LNCAP (cell line): ENCODE measurements around the gene DCDC2B.

Experiments
- CTCF ChIP-seq: fragments of 450-650 bp; IDR thresholded peaks from 2 replicates; pipeline ENCODE4 v1.5.1; 2017; ENCODE audit warnings: mild to moderate bottlenecking

DCDC2B gene

DNA sequence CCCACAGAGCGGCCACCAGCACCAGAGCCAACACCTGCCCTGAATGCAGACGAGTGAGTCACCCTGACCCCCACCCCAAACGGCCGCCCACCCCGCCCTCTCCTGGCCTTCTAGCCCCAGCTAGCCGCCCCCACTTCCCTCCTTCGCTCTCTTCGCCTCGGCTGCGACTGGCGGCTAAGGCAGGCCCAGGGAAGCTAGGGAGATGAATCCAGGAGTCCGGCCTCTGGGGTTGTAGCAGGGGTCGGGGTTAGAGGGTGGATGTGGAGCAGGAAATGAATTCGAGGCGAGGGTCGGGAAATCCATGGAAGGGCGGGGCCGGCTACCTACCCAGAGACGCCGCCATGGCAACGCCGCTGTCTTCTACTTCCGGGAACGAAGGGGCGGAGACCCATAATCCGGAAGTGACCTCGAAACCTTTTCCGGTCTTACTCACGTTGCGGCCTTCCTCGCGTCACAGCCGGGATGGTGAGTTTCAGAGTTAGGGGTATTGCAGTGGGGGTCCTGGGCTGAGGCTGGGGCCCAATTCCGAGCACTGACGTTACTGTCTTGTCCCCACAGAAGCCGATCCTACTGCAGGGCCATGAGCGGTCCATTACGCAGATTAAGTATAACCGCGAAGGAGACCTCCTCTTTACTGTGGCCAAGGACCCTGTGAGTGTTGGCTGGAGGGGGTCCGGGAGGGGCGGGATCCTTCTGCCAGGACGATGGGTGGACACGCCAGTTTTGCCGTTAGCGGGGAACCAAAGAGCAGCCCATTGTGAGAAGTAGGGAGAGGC, 13.3 kb downstream of the DCDC2B start, which contains the start of the genes EIF3I and TMEM234:
Gene EIF3I, plus strand, starts transcription at position 428 of the 776 bp plus-strand sequence. Its CDS starts 35 bp downstream, at position 463.
Gene TMEM234, minus strand, starts transcription at position 374 of the 776 bp plus-strand sequence. Its CDS starts 31 bp downstream, at position 343.
- TF ChIP-seq CTCF, result no peak

DNA sequence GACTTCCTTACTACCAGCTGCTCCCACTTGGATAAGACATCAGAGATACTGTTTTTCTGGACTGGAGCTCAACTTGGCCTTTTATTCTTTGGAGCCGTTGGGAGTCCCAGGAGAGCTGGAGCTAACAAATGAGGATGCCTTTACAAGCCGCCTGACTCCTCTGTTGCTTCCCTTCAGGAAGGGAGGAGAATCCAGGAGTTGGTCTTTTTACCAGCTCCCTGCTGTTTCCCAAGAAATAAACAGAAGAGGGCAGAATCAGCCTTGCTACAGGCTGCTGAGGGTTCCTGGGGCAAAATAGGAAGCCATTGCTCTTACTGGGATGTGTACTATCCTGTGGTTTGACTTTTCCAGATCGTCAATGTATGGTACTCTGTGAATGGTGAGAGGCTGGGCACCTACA, 14.8 kb downstream of the DCDC2B start:
- no peak; the same call in 1 of the 2 replicates for TF ChIP-seq CTCF

DNA sequence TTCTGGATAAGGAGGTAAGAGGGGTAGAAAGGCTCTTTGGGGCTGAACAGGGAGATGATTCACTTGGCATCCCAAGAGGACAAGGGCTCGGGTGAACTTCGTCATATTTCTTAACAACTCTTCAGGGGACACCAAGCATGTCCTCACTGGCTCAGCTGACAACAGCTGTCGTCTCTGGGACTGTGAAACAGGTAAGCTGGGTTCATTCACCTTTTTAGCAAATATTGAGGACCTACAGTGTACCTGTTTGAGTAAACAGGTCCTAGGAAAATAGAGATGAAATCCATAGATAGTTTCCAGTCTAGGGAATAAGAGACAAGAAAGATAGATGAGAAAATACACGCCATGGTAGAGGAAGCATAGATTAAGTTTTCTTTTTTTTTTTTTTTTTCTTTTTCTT, 15.4 kb downstream of the DCDC2B start:
- TF ChIP-seq CTCF, result no peak

GRCh38 chr1:32228771-32229170, 19.9 kb downstream of the DCDC2B start:
- TF ChIP-seq CTCF, result no peak

- TF ChIP-seq CTCF, result no peak
Observed at GRCh38 chr1:32231843-32232432, 23.0 kb downstream of the DCDC2B start.

- no peak for TF ChIP-seq CTCF
Observed at GRCh38 chr1:32232558-32233304, 23.8 kb downstream of the DCDC2B start.

- TF ChIP-seq CTCF, result no peak
Observed at GRCh38 chr1:32234792-32235191, 25.9 kb downstream of the DCDC2B start.
